Testis (tissue), 3 donors: Measurements from ENCODE around the gene GNB5. TPM values are rescaled to one million over a fixed set of nuclear protein-coding genes. Genes with fewer than 3 reads are reported as not detected.

ENCODE experiments used
- DNase-seq: peaks from one replicate; pipeline ENCODE4 v3.0.0-alpha.2; 2019
- H3K27ac ChIP-seq, 2 donors: fragments of 200-600 bp; sonication (generic); one replicate each; pipeline ENCODE4 v1.5.1; 2019
- H3K27me3 ChIP-seq: fragments of 200-600 bp; sonication (generic); one replicate; pipeline ENCODE4 v1.5.1; 2019
- H3K36me3 ChIP-seq: fragments of 200-600 bp; sonication (generic); one replicate; pipeline ENCODE4 v1.5.1; 2017; ENCODE audit warnings: low read depth; ENCODE audit errors: missing control alignments
- H3K4me1 ChIP-seq: fragments of 200-600 bp; sonication (generic); one replicate; pipeline ENCODE4 v1.5.1; 2019
- H3K4me3 ChIP-seq, 2 donors: fragments of 200-600 bp; sonication (generic); one replicate each; pipeline ENCODE4 v1.5.1; 2017 to 2019
- H3K9me3 ChIP-seq: fragments of 200-600 bp; sonication (generic); one replicate; pipeline ENCODE4 v1.5.1; 2017
- CTCF ChIP-seq, 3 experiments: fragments of 450-650 bp in 2 of 3; fragments of 200-600 bp in 1 of 3; sonication (generic) in 1 of 3; IDR thresholded peaks; one replicate each; pipeline ENCODE4 v1.5.1; 2016 to 2019; ENCODE audit warnings: antibody characterized with exemption in 3 of 3, mild to moderate bottlenecking in 2 of 3, moderate library complexity in 1 of 3
- POLR2A ChIP-seq: fragments of 450-650 bp; IDR thresholded peaks from one replicate; pipeline ENCODE4 v1.6.1; 2017; ENCODE audit warnings: antibody characterized with exemption, mild to moderate bottlenecking, moderate library complexity
- WGBS, 2 donors: methylation state at CpG; one replicate each; pipeline ENCODE4 v1.1.5; 2018; 5-methylcytosine and 5-hydroxymethylcytosine counted together
- intact Hi-C: fragments of 100-400 bp; cut with DNase I; formaldehyde crosslinking; loops from one replicate; pipeline ENCODE4 v1.15.1; 2023; ENCODE audit warnings: low total_unique reads
- polyA plus RNA-seq: library from polyadenylated mRNA; stranded (reverse); fragments of 350-450 nt; fragmentation: Illumina TruSeq; extraction: RNeasy Lipid Tissue Mini Kit (QIAGEN cat#74804); gene quantifications from one replicate; pipeline ENCODE4 v1.2.3, GENCODE V29; 2014; ENCODE audit warnings: low read depth, low replicate concordance; ENCODE audit not compliant: insufficient read depth
- small RNA-seq, 2 donors: library from RNA; depleted of rRNA; stranded (forward); fragments of <200 nt; gene quantifications; one replicate each; pipeline ENCODE3, GENCODE V24; 2016
- total RNA-seq, 2 donors: library from RNA; depleted of rRNA; stranded (reverse); fragments of >200 nt; gene quantifications; one replicate each; pipeline ENCODE4 v1.2.3, GENCODE V29; 2016

The GNB5 gene
- total and polyA plus RNA-seq, 3 donors from 2014 or later = 37.1 to 82.3 (median 65.4) TPM

GRCh38 chr15:52067545-52067926 lies 123.7 kb downstream of the GNB5 start:
- TF ChIP-seq POLR2A = no peak
- no peak for TF ChIP-seq CTCF (IDR thresholded peaks at IDR 0.05)
- intact Hi-C loops = no loop called here
- Histone ChIP-seq H3K27ac (no peak overlapping the region), H3K4me3 (no peak overlapping the region), H3K36me3 (no peaks in the 10 kb centered on the region), H3K27me3 (no peaks in the 10 kb centered on the region), H3K4me1 (no peaks in the 10 kb centered on the region), H3K9me3 (no peaks in the 10 kb centered on the region)
- DNase-seq = no peak

GRCh38 chr15:52066842-52067544 lies 124.2 kb downstream of the GNB5 start:
- 75 to 81% methylated on average over 3 of the region's 3 CpGs for WGBS, 2 donors
- no peak overlapping the region for H3K4me3 ChIP-seq
- DNase-seq = no peak
- H3K4me1 ChIP-seq = no peaks in the 10 kb centered on the region
- H3K9me3 ChIP-seq = no peaks in the 10 kb centered on the region
- TF ChIP-seq POLR2A = no peak
- TF ChIP-seq CTCF (IDR thresholded peaks at IDR 0.05) = no peak
- no peaks in the 10 kb centered on the region for H3K36me3 ChIP-seq
- H3K27ac ChIP-seq = no peak overlapping the region
- H3K27me3 ChIP-seq = no peaks in the 10 kb centered on the region
- intact Hi-C loops = no loop called here

Small RNA genes within 50 kb of the gene (small RNA-seq; reads per million reads assigned to genes)
- 0 reads per million in 2 donors for gene RF00019

Other genes with a start within 250 kb of the GNB5 start
- gene LEO1, start 219.6 kb downstream of the GNB5 start, total RNA-seq = 10 to 100 TPM; 20.7 to 21.0 TPM
- gene LEO1, start 219.6 kb downstream of the GNB5 start, polyA plus RNA-seq = 8.2 TPM
- 10 to 100 TPM; 50.6 to 58.8 TPM for gene MAPK6, start 172.2 kb downstream of the GNB5 start, total RNA-seq
- 57.6 TPM for gene MAPK6, start 172.2 kb downstream of the GNB5 start, polyA plus RNA-seq
- gene BCL2L10, start 78.6 kb downstream of the GNB5 start, total RNA-seq = under 1 TPM; 0.37 to 0.39 TPM
- not detected for gene BCL2L10, start 78.6 kb downstream of the GNB5 start, polyA plus RNA-seq
- gene MYO5C, start 104.4 kb upstream of the GNB5 start, total RNA-seq = 10 to 100 TPM; 40.0 to 47.6 TPM
- gene MYO5C, start 104.4 kb upstream of the GNB5 start, polyA plus RNA-seq = 9.3 TPM